ENCODE measurements around the gene EDEM3. TPM values are rescaled to one million over a fixed set of nuclear protein-coding genes. Genes with fewer than 3 reads are reported as not detected.

EDEM3 gene, protein sequence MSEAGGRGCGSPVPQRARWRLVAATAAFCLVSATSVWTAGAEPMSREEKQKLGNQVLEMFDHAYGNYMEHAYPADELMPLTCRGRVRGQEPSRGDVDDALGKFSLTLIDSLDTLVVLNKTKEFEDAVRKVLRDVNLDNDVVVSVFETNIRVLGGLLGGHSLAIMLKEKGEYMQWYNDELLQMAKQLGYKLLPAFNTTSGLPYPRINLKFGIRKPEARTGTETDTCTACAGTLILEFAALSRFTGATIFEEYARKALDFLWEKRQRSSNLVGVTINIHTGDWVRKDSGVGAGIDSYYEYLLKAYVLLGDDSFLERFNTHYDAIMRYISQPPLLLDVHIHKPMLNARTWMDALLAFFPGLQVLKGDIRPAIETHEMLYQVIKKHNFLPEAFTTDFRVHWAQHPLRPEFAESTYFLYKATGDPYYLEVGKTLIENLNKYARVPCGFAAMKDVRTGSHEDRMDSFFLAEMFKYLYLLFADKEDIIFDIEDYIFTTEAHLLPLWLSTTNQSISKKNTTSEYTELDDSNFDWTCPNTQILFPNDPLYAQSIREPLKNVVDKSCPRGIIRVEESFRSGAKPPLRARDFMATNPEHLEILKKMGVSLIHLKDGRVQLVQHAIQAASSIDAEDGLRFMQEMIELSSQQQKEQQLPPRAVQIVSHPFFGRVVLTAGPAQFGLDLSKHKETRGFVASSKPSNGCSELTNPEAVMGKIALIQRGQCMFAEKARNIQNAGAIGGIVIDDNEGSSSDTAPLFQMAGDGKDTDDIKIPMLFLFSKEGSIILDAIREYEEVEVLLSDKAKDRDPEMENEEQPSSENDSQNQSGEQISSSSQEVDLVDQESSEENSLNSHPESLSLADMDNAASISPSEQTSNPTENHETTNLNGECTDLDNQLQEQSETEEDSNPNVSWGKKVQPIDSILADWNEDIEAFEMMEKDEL
- 47.2 TPM for total RNA-seq (2013)
- polyA plus RNA-seq (10 to 100 TPM; 15.5 to 21.9 (median 18.0) TPM), polyA minus RNA-seq (23.1 and 25.4 TPM in 2 replicates), total RNA-seq (92.7 to 256 (median 151) reads per million in 11 experiments)

DNA sequence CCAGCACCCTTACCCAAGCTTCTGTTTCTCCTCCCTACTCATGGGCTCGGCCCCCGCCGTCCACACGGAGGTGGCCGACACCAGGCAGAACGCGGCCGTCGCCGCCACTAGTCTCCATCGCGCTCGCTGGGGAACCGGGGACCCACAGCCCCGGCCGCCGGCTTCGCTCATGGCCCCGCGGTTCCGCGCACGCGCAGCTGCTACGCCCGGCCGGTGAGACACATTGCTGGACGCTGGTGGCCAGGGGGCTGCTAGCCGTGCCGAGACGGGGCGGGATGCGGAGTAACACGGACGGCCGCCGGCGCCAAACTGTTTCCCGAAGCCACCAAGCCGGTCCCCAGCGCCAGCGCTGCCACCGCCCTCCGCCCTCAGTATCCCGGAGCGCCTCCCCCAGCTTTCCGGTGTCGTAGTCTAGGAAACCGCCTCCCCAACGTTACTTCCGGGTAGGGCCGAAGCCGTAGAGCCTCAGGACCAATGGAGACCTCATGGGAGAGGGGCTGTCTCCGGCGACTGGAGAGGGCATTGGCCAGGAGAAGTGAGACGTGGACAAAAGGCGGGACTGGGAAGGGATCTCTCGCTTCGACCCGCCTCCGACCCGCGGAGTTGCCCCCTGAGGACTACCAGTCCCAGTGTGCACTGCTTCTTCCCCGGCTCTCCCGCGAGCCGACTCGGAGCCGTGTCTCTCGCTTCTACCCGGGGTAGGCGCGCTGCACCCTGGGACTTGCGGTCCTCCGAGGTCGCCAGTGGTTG is at the start of gene EDEM3:
Gene EDEM3, minus strand, starts transcription at position 383 of the 750 bp plus-strand sequence. Its CDS starts 212 bp downstream, at position 171.
- Histone ChIP-seq H3K27me3 (ENCODE audit: control insufficient read depth in 2 of 2, insufficient read depth in 2 of 2, low read length in 2 of 2) (no peaks in the 10 kb centered on the region), H3K9me3 (replicated peaks in 1 of 2; ENCODE audit: control insufficient read depth in 1 of 2, insufficient read depth in 1 of 2, low read length in 2 of 2) (no peaks in the 10 kb centered on the region), H3K4me1 (ENCODE audit: control insufficient read depth in 1 of 2, insufficient read depth in 2 of 2, low read length in 2 of 2) (peaks cover 17 to 44% of the 10 kb centered on the region in 2 donors), H3K36me3 (replicated peaks in 1 of 2; ENCODE audit: control insufficient read depth in 1 of 2, insufficient read depth in 2 of 2, low read length in 2 of 2) (no peaks in the 10 kb centered on the region), H4K20me1 (ENCODE audit: insufficient read depth, low read length) (peaks cover 18% of the 10 kb centered on the region), H2AFZ (ENCODE audit: insufficient read depth, low read depth, low read length, poor library complexity, severe bottlenecking) (peak within 1 kb of the TSS; percentile 94), H3K27ac (ENCODE audit: low read depth in 1 of 2, low read length in 2 of 2) (peak within 1 kb of the TSS; percentile 88 to 91), H3K79me2 (ENCODE audit: insufficient read depth, low read length) (peaks cover 51% of the 10 kb centered on the region), H3K4me2 (replicated peaks; ENCODE audit: extremely low read depth, low read length, poor library complexity, severe bottlenecking) (peak within 1 kb of the TSS; percentile 100), H3K9ac (ENCODE audit: insufficient read depth, low read length, poor library complexity, severe bottlenecking) (peak within 1 kb of the TSS; percentile 85), H3K4me3 (replicated peaks in 1 of 3; ENCODE audit: low read depth in 2 of 3, low read length in 3 of 3) (peak within 1 kb of the TSS; percentile 88 to 100 (median 97))
- no peaks in the 10 kb centered on the region for H3K9me3 Mint-ChIP-seq
- DNase-seq: peak; percentile 99
- peaks cover 0 to 2% of the 10 kb centered on the region in 2 donors for H3K36me3 Mint-ChIP-seq
- intact Hi-C loops (cut with micrococcal nuclease): loop anchor here (2.0 to 10.0 kb wide), 4 partner anchors 38 to 1280 kb away; partner anchors contain the start of genes SWT1 (in 2 of the 2), TRMT1L (in 2 of the 2) and SMG7 (in 1 of the 2)
- H3K27me3 Mint-ChIP-seq (ENCODE audit: low read depth in 3 of 3): peaks cover 0 to 2% (median 0%) of the 10 kb centered on the region in 3 donors
- H3K4me3 Mint-ChIP-seq: peak within 1 kb of the TSS; percentile 91 to 97
- TF ChIP-seq, protein P1, sequence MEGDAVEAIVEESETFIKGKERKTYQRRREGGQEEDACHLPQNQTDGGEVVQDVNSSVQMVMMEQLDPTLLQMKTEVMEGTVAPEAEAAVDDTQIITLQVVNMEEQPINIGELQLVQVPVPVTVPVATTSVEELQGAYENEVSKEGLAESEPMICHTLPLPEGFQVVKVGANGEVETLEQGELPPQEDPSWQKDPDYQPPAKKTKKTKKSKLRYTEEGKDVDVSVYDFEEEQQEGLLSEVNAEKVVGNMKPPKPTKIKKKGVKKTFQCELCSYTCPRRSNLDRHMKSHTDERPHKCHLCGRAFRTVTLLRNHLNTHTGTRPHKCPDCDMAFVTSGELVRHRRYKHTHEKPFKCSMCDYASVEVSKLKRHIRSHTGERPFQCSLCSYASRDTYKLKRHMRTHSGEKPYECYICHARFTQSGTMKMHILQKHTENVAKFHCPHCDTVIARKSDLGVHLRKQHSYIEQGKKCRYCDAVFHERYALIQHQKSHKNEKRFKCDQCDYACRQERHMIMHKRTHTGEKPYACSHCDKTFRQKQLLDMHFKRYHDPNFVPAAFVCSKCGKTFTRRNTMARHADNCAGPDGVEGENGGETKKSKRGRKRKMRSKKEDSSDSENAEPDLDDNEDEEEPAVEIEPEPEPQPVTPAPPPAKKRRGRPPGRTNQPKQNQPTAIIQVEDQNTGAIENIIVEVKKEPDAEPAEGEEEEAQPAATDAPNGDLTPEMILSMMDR (IDR thresholded peaks at IDR 0.05): no peak
- H3K27ac Mint-ChIP-seq: peak within 1 kb of the TSS; percentile 89 to 97 (median 95)
- under 1% methylated on average over 75 of the region's 76 CpGs for WGBS (ENCODE audit: insufficient coverage)
- H3K4me1 Mint-ChIP-seq: peaks cover 32% of the 10 kb centered on the region
